A549 treated with Mapracorat at 1 μM for 4 hours (cell line): ENCODE results near the gene FAM219B. TPM values are rescaled to one million over a fixed set of nuclear protein-coding genes. Genes with fewer than 3 reads are reported as not detected.

Source experiments
- total RNA-seq: library from RNA; stranded (reverse); fragments of 200-300 nt; extraction: Qiagen RNA extraction; gene quantifications from 5 replicates; pipeline ENCODE4 v1.2.3, GENCODE V29; 2022

The FAM219B gene, protein sequence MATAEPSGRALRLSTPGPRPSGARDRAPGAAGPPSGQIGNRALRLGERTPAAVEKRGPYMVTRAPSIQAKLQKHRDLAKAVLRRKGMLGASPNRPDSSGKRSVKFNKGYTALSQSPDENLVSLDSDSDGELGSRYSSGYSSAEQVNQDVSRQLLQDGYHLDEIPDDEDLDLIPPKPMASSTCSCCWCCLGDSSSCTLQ
- 30.3 to 41.3 TPM (median 34.9 TPM) in 5 replicates for total RNA-seq

GRCh38 chr15:74906450-74907162, at the start of gene FAM219B:
TSS of gene FAM219B (minus strand) at chr15:74906851. CDS start at chr15:74906800, 51 bp downstream.

DNA sequence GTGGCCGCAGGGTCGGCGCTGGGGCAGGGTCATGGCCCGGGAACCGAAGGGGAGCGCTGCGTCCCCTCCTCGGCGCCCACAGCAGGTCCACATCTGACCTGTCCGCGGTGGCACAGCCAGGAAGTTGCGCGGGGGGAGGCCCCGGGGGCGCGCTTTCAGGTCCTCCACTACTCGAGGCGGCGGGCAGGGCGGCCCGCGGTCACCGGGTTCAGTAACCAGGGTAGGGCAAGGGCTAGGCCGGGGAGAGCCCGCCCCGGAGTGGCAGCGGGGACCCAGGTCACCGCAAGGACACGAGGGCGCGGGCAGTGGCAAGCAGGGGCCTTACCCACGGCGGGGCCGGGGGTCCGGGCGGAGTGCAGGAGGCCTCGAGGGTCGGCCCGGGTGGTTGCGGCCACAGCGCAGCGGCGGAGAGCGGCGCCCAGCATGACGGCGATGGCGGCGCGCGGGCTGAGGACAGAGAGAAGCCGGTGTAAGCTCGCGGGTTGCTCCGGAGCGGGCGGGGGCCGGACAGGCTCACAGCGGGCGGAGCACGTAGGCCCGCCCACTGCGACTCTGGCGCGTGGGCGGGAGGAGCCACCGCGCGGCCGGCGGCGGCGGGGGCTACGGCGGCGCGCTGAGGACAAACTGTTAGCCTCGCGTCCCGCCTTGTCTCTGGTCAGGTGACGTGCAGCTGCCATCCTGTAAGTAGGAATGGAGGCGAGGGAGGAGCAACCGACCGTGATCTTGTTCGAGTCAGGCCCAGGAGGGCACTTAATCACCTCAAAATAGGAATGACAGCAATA, 31.1 kb upstream of the FAM219B start, which contains the start of gene COX5A:
Gene COX5A (minus strand): TSS at position 484 of the 782 bp plus-strand sequence. CDS start 59 bp downstream, at position 425.

DNA sequence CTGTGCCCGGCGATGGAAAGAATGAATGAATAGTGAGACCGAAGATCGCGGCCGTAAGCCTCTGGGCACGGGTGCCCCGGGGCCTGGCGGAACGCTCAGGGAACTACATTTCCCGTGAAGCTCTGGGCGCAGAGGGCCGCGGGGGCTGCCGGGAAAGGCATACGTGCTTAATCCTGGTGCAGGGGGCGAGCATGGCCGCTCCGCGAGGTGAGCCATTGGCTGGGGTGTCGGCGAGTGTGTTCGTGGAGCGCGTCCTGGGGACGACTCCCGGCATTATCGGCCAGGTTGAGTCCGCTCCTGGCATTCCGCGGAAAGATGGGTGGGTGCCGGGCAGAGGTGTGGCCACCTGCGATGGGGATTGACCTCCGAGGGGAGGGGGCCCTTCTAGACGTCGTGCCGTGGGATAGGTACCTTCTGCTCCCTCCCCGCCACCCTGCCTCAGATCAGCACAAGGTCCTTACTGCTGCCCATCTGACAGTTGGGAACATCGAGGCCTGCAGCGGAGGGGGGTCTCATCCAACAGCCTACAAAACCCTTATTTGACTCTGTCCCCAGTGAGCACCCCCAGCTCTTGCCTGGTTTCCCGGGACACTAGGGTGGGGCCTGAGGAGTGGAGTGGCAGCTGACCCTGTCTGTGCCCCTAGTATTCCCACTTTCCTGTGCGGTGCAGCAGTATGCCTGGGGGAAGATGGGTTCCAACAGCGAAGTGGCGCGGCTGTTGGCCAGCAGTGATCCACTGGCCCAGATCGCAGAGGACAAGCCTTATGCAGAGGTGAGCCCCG, 16.6 kb downstream of the FAM219B start, which contains the start of gene MPI:
Gene MPI (plus strand): TSS at position 160 of the 782 bp plus-strand sequence. CDS start 32 bp downstream, at position 192.

DNA sequence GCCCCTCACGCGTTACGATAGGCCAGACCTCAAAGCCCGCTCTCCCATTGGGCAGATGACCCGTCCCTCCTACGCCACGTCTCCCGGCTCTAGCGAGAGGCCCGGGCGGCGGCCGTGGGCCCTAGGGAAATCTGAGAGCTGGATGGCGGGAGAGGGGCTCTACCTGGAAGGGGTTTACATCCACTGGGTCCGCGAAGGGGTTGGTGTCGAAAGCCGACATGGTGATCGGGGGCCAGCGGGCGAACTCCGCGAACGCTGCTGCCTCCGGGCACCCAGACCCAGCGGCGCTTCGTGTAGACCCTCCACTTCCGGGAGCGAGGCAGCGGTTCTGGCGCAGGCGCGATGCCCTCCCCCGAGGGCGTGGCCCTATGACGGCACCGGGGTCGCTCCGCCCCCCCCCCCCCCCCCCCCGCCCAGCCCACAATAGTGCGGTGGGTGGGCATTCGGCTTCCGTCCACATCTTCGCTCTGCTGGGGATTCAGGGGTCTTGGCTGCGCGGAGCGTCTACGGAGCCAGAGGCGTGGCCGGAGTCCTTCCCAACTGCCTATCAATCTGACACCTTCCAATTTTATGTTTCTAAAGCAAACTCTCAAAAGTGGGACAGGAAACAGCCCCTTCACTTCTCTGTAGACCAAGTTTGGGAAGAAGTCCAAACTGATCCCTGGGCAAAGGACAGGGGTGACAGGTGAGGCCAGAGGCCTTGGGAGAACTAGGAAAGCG, 33.5 kb downstream of the FAM219B start, which contains the start of gene SCAMP2:
Gene SCAMP2 (minus strand): TSS at position 330 of the 720 bp plus-strand sequence. CDS start 110 bp downstream, at position 220.

Other genes with a start within 250 kb of the FAM219B start
- 18.0 to 23.2 TPM (median 21.9 TPM) in 5 replicates for gene EDC3, start 210.8 kb downstream of the FAM219B start, total RNA-seq
- 1.2 to 2.2 TPM (median 1.6 TPM) in 5 replicates for gene CYP1A1, start 181.3 kb downstream of the FAM219B start, total RNA-seq
- gene CYP1A2, start 158.0 kb downstream of the FAM219B start, total RNA-seq: not detected in 5 replicates
- 56.3 to 65.7 TPM (median 62.4 TPM) in 5 replicates for gene CSK, start 124.8 kb downstream of the FAM219B start, total RNA-seq
- gene LMAN1L, start 94.0 kb downstream of the FAM219B start, total RNA-seq: not detected in 5 replicates
- 0.08 to 0.09 TPM in 2 of 5 replicates, not detected in the others for gene CPLX3, start 80.2 kb downstream of the FAM219B start, total RNA-seq
- gene ULK3, start 63.7 kb downstream of the FAM219B start, total RNA-seq: 26.3 to 39.5 TPM (median 33.7 TPM) in 5 replicates
- gene SCAMP2, start 33.5 kb downstream of the FAM219B start, total RNA-seq: 54.9 to 66.9 TPM (median 64.2 TPM) in 5 replicates
- gene MPI, start 16.8 kb downstream of the FAM219B start, total RNA-seq: 27.0 to 40.6 TPM (median 30.8 TPM) in 5 replicates
- gene COX5A, start 31.2 kb upstream of the FAM219B start, total RNA-seq: 526 to 592 TPM (median 554 TPM) in 5 replicates
- 18.9 to 28.4 TPM (median 26.6 TPM) in 5 replicates for gene RPP25, start 49.9 kb upstream of the FAM219B start, total RNA-seq
- 10.3 to 14.6 TPM (median 12.4 TPM) in 5 replicates for gene SCAMP5, start 88.7 kb upstream of the FAM219B start, total RNA-seq
- 18.0 to 21.6 TPM (median 18.2 TPM) in 5 replicates for gene PPCDC, start 116.7 kb upstream of the FAM219B start, total RNA-seq